Activated T-helper 1 cell treated with Interleukin-2 at 50 U/mL for 16 hours (primary cell): ENCODE measurements around the gene CHRM2.

Experiments
- DNase-seq: peaks from one replicate; pipeline ENCODE4 v3.0.0-alpha.2; 2020; ENCODE audit warnings: low read depth

Gene CHRM2

GRCh38 chr7:136897676-136898075 lies 29.2 kb downstream of the CHRM2 start:
- DNase-seq: no peak

- no peak for DNase-seq
These were observed 31.6 kb downstream of the CHRM2 start for GRCh38 chr7:136900005-136900404.

GRCh38 chr7:136910771-136911170 lies 42.3 kb downstream of the CHRM2 start:
- no peak for DNase-seq

GRCh38 chr7:136911344-136911743 lies 42.9 kb downstream of the CHRM2 start:
- no peak for DNase-seq

GRCh38 chr7:136912339-136912738 lies 43.9 kb downstream of the CHRM2 start:
- DNase-seq: no peak

- no peak for DNase-seq
These were observed 45.6 kb downstream of the CHRM2 start for GRCh38 chr7:136914016-136914415.

- no peak for DNase-seq
These were observed 51.4 kb downstream of the CHRM2 start for GRCh38 chr7:136919820-136920219.

GRCh38 chr7:136923111-136923667 lies 54.7 kb downstream of the CHRM2 start:
- DNase-seq: no peak

- DNase-seq: no peak
These were observed 56.6 kb downstream of the CHRM2 start for GRCh38 chr7:136925044-136925443.

- no peak for DNase-seq
These were observed 57.1 kb downstream of the CHRM2 start for GRCh38 chr7:136925556-136925955.

- no peak for DNase-seq
These were observed 62.9 kb downstream of the CHRM2 start for GRCh38 chr7:136931169-136931867.

- DNase-seq: no peak
These were observed 69.0 kb downstream of the CHRM2 start for GRCh38 chr7:136937436-136937835.

GRCh38 chr7:136938476-136938875 lies 70.0 kb downstream of the CHRM2 start:
- DNase-seq: no peak

GRCh38 chr7:136940122-136940521 lies 71.7 kb downstream of the CHRM2 start:
- no peak for DNase-seq

GRCh38 chr7:136940917-136941316 lies 72.5 kb downstream of the CHRM2 start:
- DNase-seq: no peak

GRCh38 chr7:136941816-136942215 lies 73.4 kb downstream of the CHRM2 start:
- DNase-seq: no peak

GRCh38 chr7:136942401-136942800 lies 73.9 kb downstream of the CHRM2 start:
- no peak for DNase-seq

GRCh38 chr7:136942994-136943393 lies 74.5 kb downstream of the CHRM2 start:
- DNase-seq: no peak

GRCh38 chr7:136947347-136947746 lies 78.9 kb downstream of the CHRM2 start:
- DNase-seq: no peak

GRCh38 chr7:136950331-136950730 lies 81.9 kb downstream of the CHRM2 start:
- DNase-seq: no peak

- no peak for DNase-seq
These were observed 84.9 kb downstream of the CHRM2 start for GRCh38 chr7:136953386-136953785.

GRCh38 chr7:136956232-136956631 lies 87.8 kb downstream of the CHRM2 start:
- DNase-seq: no peak

GRCh38 chr7:136956671-136957070 lies 88.2 kb downstream of the CHRM2 start:
- DNase-seq: no peak

- DNase-seq: no peak
These were observed 88.9 kb downstream of the CHRM2 start for GRCh38 chr7:136957391-136957790.
